GM23248 (cell line): Measurements from ENCODE around the gene DPF1. TPM values are rescaled to one million over a fixed set of nuclear protein-coding genes. Genes with fewer than 3 reads are reported as not detected.

ENCODE experiments used
- DNase-seq: peaks from one replicate; pipeline ENCODE4 v3.0.0-alpha.2; 2015
- H2AFZ ChIP-seq: fragments of 200-600 bp; sonication (generic); 2 replicates; pipeline ENCODE4 v1.6.1; 2016; ENCODE audit warnings: antibody characterized with exemption
- H3F3A ChIP-seq: fragments of 200-600 bp; sonication (generic); 2 replicates; pipeline ENCODE4 v1.6.1; 2016; ENCODE audit warnings: mild to moderate bottlenecking, antibody characterized with exemption, mixed run types; ENCODE audit not compliant: insufficient read depth
- H3K27ac ChIP-seq: fragments of 200-600 bp; sonication (generic); 2 replicates; pipeline ENCODE4 v1.5.1; 2016; ENCODE audit warnings: mild to moderate bottlenecking
- H3K27me3 ChIP-seq: fragments of 200-600 bp; sonication (generic); replicated peaks from 2 replicates; pipeline ENCODE4 v1.6.1; 2016; ENCODE audit warnings: mild to moderate bottlenecking; ENCODE audit not compliant: insufficient read depth
- H3K36me3 ChIP-seq: fragments of 200-600 bp; sonication (generic); 2 replicates; pipeline ENCODE4 v1.6.1; 2016; ENCODE audit warnings: low read depth, mild to moderate bottlenecking
- H3K4me1 ChIP-seq: fragments of 200-600 bp; sonication (generic); 2 replicates; pipeline ENCODE4 v1.6.1; 2016; ENCODE audit warnings: mild to moderate bottlenecking; ENCODE audit not compliant: insufficient read depth
- H3K4me2 ChIP-seq: fragments of 200-600 bp; sonication (generic); one replicate; pipeline ENCODE4 v1.6.1; 2016; ENCODE audit warnings: mild to moderate bottlenecking; ENCODE audit not compliant: unreplicated experiment
- H3K4me3 ChIP-seq: fragments of 200-600 bp; sonication (generic); 2 replicates; pipeline ENCODE4 v1.5.1; 2016; ENCODE audit warnings: mild to moderate bottlenecking
- H3K79me2 ChIP-seq: fragments of 200-600 bp; sonication (generic); 2 replicates; pipeline ENCODE4 v1.6.1; 2016; ENCODE audit warnings: mild to moderate bottlenecking; ENCODE audit not compliant: insufficient read depth
- H3K9ac ChIP-seq: fragments of 200-600 bp; sonication (generic); 2 replicates; pipeline ENCODE4 v1.6.1; 2016; ENCODE audit warnings: mild to moderate bottlenecking
- H3K9me2 ChIP-seq: fragments of 200-600 bp; sonication (generic); 2 replicates; pipeline ENCODE4 v1.6.1; 2016; ENCODE audit warnings: mixed run types, mild to moderate bottlenecking, moderate library complexity; ENCODE audit not compliant: insufficient read depth
- H3K9me3 ChIP-seq: fragments of 200-600 bp; sonication (generic); one replicate; pipeline ENCODE4 v1.6.1; 2017; ENCODE audit warnings: low read depth
- H4K20me1 ChIP-seq: fragments of 200-600 bp; sonication (generic); 2 replicates; pipeline ENCODE4 v1.6.0; 2016; ENCODE audit not compliant: insufficient read depth
- EZH2 ChIP-seq: fragments of 200-600 bp; sonication (generic); IDR thresholded peaks from 2 replicates; pipeline ENCODE4 v1.6.1; 2018; ENCODE audit warnings: antibody characterized with exemption, mild to moderate bottlenecking; ENCODE audit not compliant: insufficient read depth, poor library complexity, severe bottlenecking
- EZH2phosphoT487 ChIP-seq: fragments of 200-600 bp; sonication (generic); IDR thresholded peaks from 2 replicates; pipeline ENCODE4 v1.6.1; 2018; ENCODE audit warnings: antibody characterized with exemption, moderate library complexity, mild to moderate bottlenecking, low read depth; ENCODE audit not compliant: insufficient read depth
- WGBS, 2 experiments: methylation state at CpG; one replicate each; pipeline ENCODE4 v1.1.6; 2015 to 2017; ENCODE audit warnings: low lambda C conversion rate in 2 of 2, low coverage in 1 of 2; ENCODE audit errors: missing lambda C conversion rate in 2 of 2; 5-methylcytosine and 5-hydroxymethylcytosine counted together
- in situ Hi-C: fragments of 300-500 bp; cut with MboI; formaldehyde crosslinking; loops from 2 replicates; pipeline ENCODE4 v1.15.0; 2020
- polyA plus RNA-seq: library from polyadenylated mRNA; unstranded; fragments of >200 nt; fragmentation: Nextera tagmentation; extraction: Ambion mirVana; gene quantifications from 2 replicates; pipeline ENCODE4 v1.2.1, GENCODE V29; 2016
- total RNA-seq: library from RNA; depleted of rRNA; stranded (reverse); fragments of >200 nt; shearing (Covaris generic); gene quantifications from 2 replicates; pipeline ENCODE4 v1.2.3, GENCODE V29; 2014

The DPF1 gene
- total and polyA plus RNA-seq, 2 experiments from 2014 or later, result 1.5 to 5.2 TPM

- H3K4me2 ChIP-seq, result peak overlapping the region; percentile 38
- H3K9me2 ChIP-seq, result no peaks in the 10 kb centered on the region
- H3K9me3 ChIP-seq, result no peaks in the 10 kb centered on the region
- in situ Hi-C loops, result loop anchor here (5.0 kb wide), 1 partner anchor 81 kb away; no protein-coding TSS in a partner anchor
- H3K79me2 ChIP-seq, result no peaks in the 10 kb centered on the region
- WGBS, 2 experiments, result 7 to 16% methylated on average over 8 to 10 of the region's 10 CpGs
- no peaks in the 10 kb centered on the region for H3K36me3 ChIP-seq
- TF ChIP-seq EZH2phosphoT487, result no peak
- TF ChIP-seq EZH2, result no peak
- H3K27me3 ChIP-seq, result peaks cover 3% of the 10 kb centered on the region
- peaks cover 12% of the 10 kb centered on the region for H3K4me1 ChIP-seq
- peak overlapping the region; percentile 4; the same call in 1 of the 2 replicates for H3K4me3 ChIP-seq
- 0 out of 2 replicates have a peak, but pooled peaks cover 4% of the 10 kb centered on the region for H3F3A ChIP-seq
- H3K27ac ChIP-seq, result no peak overlapping the region
- DNase-seq, result peak; percentile 34
- no peaks in the 10 kb centered on the region for H4K20me1 ChIP-seq
- peak overlapping the region; percentile 11; the same call in 1 of the 2 replicates for H3K9ac ChIP-seq
- peak overlapping the region; percentile 85 for H2AFZ ChIP-seq
Observed at GRCh38 chr19:38251564-38252051, 27.6 kb upstream of the DPF1 start.

- peak overlapping the region; percentile 11; the same call in 1 of the 2 replicates for H3K9ac ChIP-seq
- H2AFZ ChIP-seq, result peak overlapping the region; percentile 85
Observed at GRCh38 chr19:38250821-38251563, 27.0 kb upstream of the DPF1 start.

GRCh38 chr19:38250428-38250820, 26.4 kb upstream of the DPF1 start:
- Histone ChIP-seq H3K9me2 (no peaks in the 10 kb centered on the region), H3K27ac (no peak overlapping the region), H2AFZ (no peak overlapping the region), H4K20me1 (no peaks in the 10 kb centered on the region), H3K36me3 (no peaks in the 10 kb centered on the region), H3F3A (peaks cover 11% of the 10 kb centered on the region; the same call in 1 of the 2 replicates), H3K9me3 (no peaks in the 10 kb centered on the region), H3K4me1 (peaks cover 19% of the 10 kb centered on the region), H3K79me2 (no peaks in the 10 kb centered on the region), H3K4me3 (no peak overlapping the region), H3K9ac (no peak overlapping the region), H3K27me3 (no peaks in the 10 kb centered on the region), H3K4me2 (no peak overlapping the region)
- in situ Hi-C loops, result loop anchor here (5.0 kb wide), 1 partner anchor 82 kb away; no protein-coding TSS in a partner anchor
- no peak for DNase-seq
- no peak for TF ChIP-seq EZH2phosphoT487
- TF ChIP-seq EZH2, result no peak

More at GRCh38 chr19:38250821-38251563, 27.0 kb upstream of the DPF1 start:
- Histone ChIP-seq H3K36me3 (no peaks in the 10 kb centered on the region), H3K4me1 (peaks cover 15% of the 10 kb centered on the region), H3K27ac (no peak overlapping the region), H3K4me2 (peak overlapping the region; percentile 38), H3K79me2 (no peaks in the 10 kb centered on the region), H3K4me3 (peak overlapping the region; percentile 4; the same call in 1 of the 2 replicates), H4K20me1 (no peaks in the 10 kb centered on the region), H3K9me3 (no peaks in the 10 kb centered on the region), H3K27me3 (no peaks in the 10 kb centered on the region), H3K9me2 (no peaks in the 10 kb centered on the region), H3F3A (peaks cover 7% of the 10 kb centered on the region; the same call in 1 of the 2 replicates)
- in situ Hi-C loops, result loop anchor here (5.0 kb wide), 1 partner anchor 81 kb away; no protein-coding TSS in a partner anchor
- TF ChIP-seq EZH2 (no peak), EZH2phosphoT487 (no peak)
- DNase-seq, result peak; percentile 28
- 30 to 34% methylated on average over 17 to 18 of the region's 18 CpGs for WGBS, 2 experiments

GRCh38 chr19:38248421-38248820, 24.4 kb upstream of the DPF1 start:
- H2AFZ ChIP-seq, result no peak overlapping the region
- no peak overlapping the region for H3K4me3 ChIP-seq
- in situ Hi-C loops, result no loop called here
- no peaks in the 10 kb centered on the region for H3K27me3 ChIP-seq
- TF ChIP-seq EZH2phosphoT487 (no peak), EZH2 (no peak)
- no peak for DNase-seq
- 81 to 84% methylated on average over 7 of the region's 7 CpGs for WGBS, 2 experiments
- peaks cover 19% of the 10 kb centered on the region for H3K4me1 ChIP-seq
- no peaks in the 10 kb centered on the region for H3K9me2 ChIP-seq
- no peak overlapping the region for H3K4me2 ChIP-seq
- H3K36me3 ChIP-seq, result no peaks in the 10 kb centered on the region
- no peaks in the 10 kb centered on the region for H4K20me1 ChIP-seq
- no peaks in the 10 kb centered on the region for H3K79me2 ChIP-seq
- H3F3A ChIP-seq, result peaks cover 11% of the 10 kb centered on the region; the same call in 1 of the 2 replicates
- no peaks in the 10 kb centered on the region for H3K9me3 ChIP-seq
- H3K9ac ChIP-seq, result no peak overlapping the region
- H3K27ac ChIP-seq, result no peak overlapping the region
